OCI-LY7 (cell line): Measurements from ENCODE around the gene CERK. TPM values are rescaled to one million over a fixed set of nuclear protein-coding genes. Genes with fewer than 3 reads are reported as not detected.
A peak's percentile ranks its signal among the peaks of the same experiment; 100 is the strongest.
"Not testable (repeated sequence)": the region's sequence is repeated elsewhere in the genome, so short reads cannot be mapped to it uniquely, and the experiment has no call there.

Experiments
- Bru-seq: library from RNA; stranded (reverse); fragments of 400-500 nt; gene quantifications from one replicate; lab custom pipeline; 2021; lab: Mats Ljungman, UMichigan
- BruChase-seq, 2 experiments: library from RNA; stranded (reverse); fragments of 400-500 nt; gene quantifications; one replicate each; lab custom pipeline; 2021; lab: Mats Ljungman, UMichigan
- BruUV-seq: library from RNA; stranded (reverse); fragments of 400-500 nt; replicated peaks from 2 replicates; lab custom pipeline; 2021; lab: Mats Ljungman, UMichigan
- CTCF ChIA-PET: fragments of 300-600 bp; sonication (Branson Sonifier 250); formaldehyde crosslinking; loops from one replicate; lab custom pipeline; 2022; ENCODE audit warnings: antibody characterized with exemption; ENCODE audit not compliant: unreplicated experiment; lab: Charles Lee
- POLR2A ChIA-PET: fragments of 300-600 bp; sonication (Branson Sonifier 250); formaldehyde crosslinking; loops from one replicate; lab custom pipeline; 2022; ENCODE audit warnings: antibody characterized with exemption; lab: Charles Lee
- DNase-seq: peaks from one replicate; pipeline ENCODE4 v3.0.0-alpha.2; 2015; ENCODE audit warnings: low spot score
- H2AFZ ChIP-seq: fragments of 200-600 bp; sonication (generic), shearing (Covaris generic); 2 replicates; pipeline ENCODE4 v1.6.1; 2014; ENCODE audit warnings: mild to moderate bottlenecking, antibody characterized with exemption, low read length, moderate library complexity
- H3K27ac ChIP-seq: fragments of 200-600 bp; sonication (generic); 2 replicates; pipeline ENCODE4 v1.5.1; 2014; ENCODE audit warnings: mixed run types, low read depth, mild to moderate bottlenecking, moderate library complexity, low read length, inconsistent platforms; ENCODE audit not compliant: poor library complexity, severe bottlenecking
- H3K36me3 ChIP-seq: fragments of 200-600 bp; sonication (generic); 2 replicates; pipeline ENCODE4 v1.6.1; 2014; ENCODE audit warnings: mild to moderate bottlenecking, antibody characterized with exemption, low read length, moderate library complexity, mixed read lengths; ENCODE audit not compliant: insufficient read depth
- H3K4me1 ChIP-seq: fragments of 200-600 bp; sonication (generic); 2 replicates; pipeline ENCODE4 v1.5.1; 2014; ENCODE audit warnings: mild to moderate bottlenecking, low read length; ENCODE audit not compliant: insufficient read depth, poor library complexity, severe bottlenecking
- H3K4me2 ChIP-seq: fragments of 200-600 bp; sonication (generic); 2 replicates; pipeline ENCODE4 v1.6.1; 2014; ENCODE audit warnings: mild to moderate bottlenecking, low read length
- H3K4me3 ChIP-seq: fragments of 200-600 bp; sonication (generic); 2 replicates; pipeline ENCODE4 v1.5.1; 2014; ENCODE audit warnings: mild to moderate bottlenecking, low read depth, low read length; ENCODE audit not compliant: poor library complexity, severe bottlenecking
- H3K79me2 ChIP-seq: fragments of 200-600 bp; sonication (generic); 2 replicates; pipeline ENCODE4 v1.6.1; 2016; ENCODE audit warnings: low read depth, mild to moderate bottlenecking, low read length, moderate library complexity, mixed read lengths; ENCODE audit not compliant: insufficient read depth
- H3K9me2 ChIP-seq: fragments of 200-600 bp; sonication (generic); 2 replicates; pipeline ENCODE4 v1.6.1; 2016; ENCODE audit warnings: mild to moderate bottlenecking, low read length, mixed read lengths; ENCODE audit not compliant: insufficient read depth
- H3K9me3 ChIP-seq: fragments of 200-600 bp; sonication (generic); 2 replicates; pipeline ENCODE4 v1.6.1; 2014; ENCODE audit warnings: mild to moderate bottlenecking, mixed run types, low read length, mixed read lengths
- H4K20me1 ChIP-seq: fragments of 200-600 bp; sonication (generic); 2 replicates; pipeline ENCODE4 v1.6.1; 2014; ENCODE audit warnings: mild to moderate bottlenecking, antibody characterized with exemption, low read length, moderate library complexity, mixed read lengths; ENCODE audit not compliant: insufficient read depth
- EZH2phosphoT487 ChIP-seq: fragments of 200-600 bp; sonication (generic); IDR thresholded peaks from 2 replicates; pipeline ENCODE4 v1.6.1; 2018; ENCODE audit warnings: low read depth, borderline replicate concordance, mild to moderate bottlenecking, mixed run types, antibody characterized with exemption, low read length, moderate library complexity, mixed read lengths
- intact Hi-C: fragments of 100-400 bp; cut with micrococcal nuclease; formaldehyde crosslinking; loops from one replicate; pipeline ENCODE4 v1.10.0; 2022; ENCODE audit not compliant: unreplicated experiment
- long read RNA-seq: library from polyadenylated mRNA; stranded (forward); transcript quantifications from one replicate; pipeline ENCODE4 v2.0.0, GENCODE V29; 2022
- total RNA-seq, 2 experiments: library from RNA; depleted of rRNA in 1 of 2; stranded (reverse); fragments of >200 nt in 1 of 2; shearing (Covaris generic) in 1 of 2; gene quantifications; 2 replicates each; pipeline ENCODE4 v1.2.3, GENCODE V29; 2014 to 2022
- TF ChIP-seq, protein P1 (sequence below): fragments of 200-600 bp; sonication (generic); conservative IDR thresholded peaks from 2 replicates; pipeline ENCODE4 v1.5.1; 2014; ENCODE audit warnings: mild to moderate bottlenecking, antibody characterized with exemption, low read length, moderate library complexity, mixed read lengths

CERK gene, protein sequence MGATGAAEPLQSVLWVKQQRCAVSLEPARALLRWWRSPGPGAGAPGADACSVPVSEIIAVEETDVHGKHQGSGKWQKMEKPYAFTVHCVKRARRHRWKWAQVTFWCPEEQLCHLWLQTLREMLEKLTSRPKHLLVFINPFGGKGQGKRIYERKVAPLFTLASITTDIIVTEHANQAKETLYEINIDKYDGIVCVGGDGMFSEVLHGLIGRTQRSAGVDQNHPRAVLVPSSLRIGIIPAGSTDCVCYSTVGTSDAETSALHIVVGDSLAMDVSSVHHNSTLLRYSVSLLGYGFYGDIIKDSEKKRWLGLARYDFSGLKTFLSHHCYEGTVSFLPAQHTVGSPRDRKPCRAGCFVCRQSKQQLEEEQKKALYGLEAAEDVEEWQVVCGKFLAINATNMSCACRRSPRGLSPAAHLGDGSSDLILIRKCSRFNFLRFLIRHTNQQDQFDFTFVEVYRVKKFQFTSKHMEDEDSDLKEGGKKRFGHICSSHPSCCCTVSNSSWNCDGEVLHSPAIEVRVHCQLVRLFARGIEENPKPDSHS
- total RNA-seq (2014; rRNA removed; shearing (Covaris generic)) (47.9 and 48.1 TPM in 2 replicates), total RNA-seq (2022) (34.6 and 36.6 TPM in 2 replicates), Bru-seq, nascent RNA (percentile 53 among the genes with signal in this experiment), BruChase-seq, experiment 1, labeled RNA remaining after a 6-hour chase (percentile 74 among the genes with signal in this experiment), BruChase-seq, experiment 2, labeled RNA remaining after a 2-hour chase (percentile 69 among the genes with signal in this experiment)
- long read RNA-seq, full-length matches to known transcripts: 39 of 60 reads
- long read RNA-seq, partial matches to known transcripts: 6 of 60 reads
- long read RNA-seq, other reads (novel, unspliced or antisense): 15 of 60 reads

DNA sequence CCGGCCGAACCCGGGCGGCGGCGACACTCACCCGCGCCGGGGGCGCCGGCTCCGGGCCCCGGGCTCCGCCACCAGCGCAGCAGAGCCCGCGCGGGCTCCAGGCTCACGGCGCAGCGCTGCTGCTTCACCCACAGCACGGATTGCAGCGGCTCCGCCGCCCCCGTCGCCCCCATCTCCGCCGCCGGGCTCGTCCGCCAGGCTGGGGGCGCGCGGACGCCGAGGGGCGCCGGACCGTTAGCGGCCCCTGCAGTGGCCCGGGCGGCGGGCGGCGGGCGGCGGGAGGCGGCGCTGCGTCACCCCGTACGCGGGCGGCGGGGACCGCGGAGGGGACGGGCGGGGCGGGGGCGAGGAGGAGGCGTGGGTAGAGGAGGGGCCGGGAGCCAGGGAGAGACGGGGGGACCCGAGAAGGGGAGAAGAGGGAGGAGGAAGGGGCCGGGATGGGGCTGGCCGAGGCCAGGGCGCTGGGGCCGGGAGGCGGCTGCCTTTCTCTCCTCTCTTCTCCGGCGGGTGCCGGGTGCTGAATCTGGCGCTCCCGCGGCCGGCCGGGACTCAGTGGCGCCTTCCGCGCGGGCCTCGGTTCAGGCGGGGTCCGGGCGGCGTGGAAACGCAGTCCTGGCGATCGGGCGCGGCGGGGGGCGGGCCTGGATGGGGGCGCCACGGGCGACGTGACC lies at the start of gene CERK:
Gene CERK, minus strand, starts transcription at position 277 of the 671 bp plus-strand sequence. Its CDS starts 104 bp downstream, at position 173.
- intact Hi-C loops: loop anchor here (2.0 to 5.0 kb wide), 3 partner anchors 56 to 146 kb away; no protein-coding TSS in a partner anchor
- Histone ChIP-seq H3K9me3 (no peaks in the 10 kb centered on the region), H3K4me3 (peak within 1 kb of the TSS; percentile 77), H3K4me2 (peak within 1 kb of the TSS; percentile 90), H3K27ac (peak within 1 kb of the TSS; percentile 56), H3K9me2 (no peaks in the 10 kb centered on the region), H3K36me3 (no peaks in the 10 kb centered on the region), H3K4me1 (peaks cover 46% of the 10 kb centered on the region), H3K79me2 (peaks cover 34% of the 10 kb centered on the region; the same call in 1 of the 2 replicates), H2AFZ (peak within 1 kb of the TSS; percentile 74), H4K20me1 (peaks cover 26% of the 10 kb centered on the region; the same call in 1 of the 2 replicates)
- ChIA-PET CTCF (no interaction called here), POLR2A (no interaction called here)
- no TSS peak for BruUV-seq
- peak; percentile 58 for DNase-seq
- no peak for TF ChIP-seq EZH2phosphoT487
- TF ChIP-seq, protein P1, sequence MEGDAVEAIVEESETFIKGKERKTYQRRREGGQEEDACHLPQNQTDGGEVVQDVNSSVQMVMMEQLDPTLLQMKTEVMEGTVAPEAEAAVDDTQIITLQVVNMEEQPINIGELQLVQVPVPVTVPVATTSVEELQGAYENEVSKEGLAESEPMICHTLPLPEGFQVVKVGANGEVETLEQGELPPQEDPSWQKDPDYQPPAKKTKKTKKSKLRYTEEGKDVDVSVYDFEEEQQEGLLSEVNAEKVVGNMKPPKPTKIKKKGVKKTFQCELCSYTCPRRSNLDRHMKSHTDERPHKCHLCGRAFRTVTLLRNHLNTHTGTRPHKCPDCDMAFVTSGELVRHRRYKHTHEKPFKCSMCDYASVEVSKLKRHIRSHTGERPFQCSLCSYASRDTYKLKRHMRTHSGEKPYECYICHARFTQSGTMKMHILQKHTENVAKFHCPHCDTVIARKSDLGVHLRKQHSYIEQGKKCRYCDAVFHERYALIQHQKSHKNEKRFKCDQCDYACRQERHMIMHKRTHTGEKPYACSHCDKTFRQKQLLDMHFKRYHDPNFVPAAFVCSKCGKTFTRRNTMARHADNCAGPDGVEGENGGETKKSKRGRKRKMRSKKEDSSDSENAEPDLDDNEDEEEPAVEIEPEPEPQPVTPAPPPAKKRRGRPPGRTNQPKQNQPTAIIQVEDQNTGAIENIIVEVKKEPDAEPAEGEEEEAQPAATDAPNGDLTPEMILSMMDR: no peak

DNA sequence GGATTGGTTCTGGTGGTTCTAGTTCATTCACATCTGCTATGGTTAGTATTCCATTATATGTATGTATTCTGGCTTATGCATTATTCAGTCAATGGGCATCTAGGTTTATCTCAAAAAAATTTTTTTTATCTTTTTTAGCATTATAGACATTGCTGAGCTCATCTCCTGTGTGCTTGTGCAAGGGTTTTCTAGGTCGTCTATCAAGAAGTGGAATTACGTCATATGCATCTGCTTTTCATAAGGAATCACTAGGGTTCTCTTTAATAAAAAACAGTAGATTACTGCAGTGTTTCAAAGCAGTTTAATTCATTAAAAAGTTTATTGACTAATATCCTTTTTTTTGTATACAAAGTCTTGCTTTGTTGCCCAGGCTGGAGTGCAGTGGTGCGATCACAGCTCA lies 45.7 kb upstream of the CERK start:
- H3K4me2 ChIP-seq: no peak overlapping the region
- intact Hi-C loops: no loop called here
- no TSS peak for BruUV-seq
- H3K4me3 ChIP-seq: no peak overlapping the region
- peaks cover 44% of the 10 kb centered on the region for H3K36me3 ChIP-seq
- no peak for TF ChIP-seq EZH2phosphoT487
- TF ChIP-seq, protein P1: no peak
- H4K20me1 ChIP-seq: peaks cover 6% of the 10 kb centered on the region; the same call in 1 of the 2 replicates
- H3K9me2 ChIP-seq: no peaks in the 10 kb centered on the region
- H3K27ac ChIP-seq: no peak overlapping the region
- no peak for DNase-seq
- peaks cover 3% of the 10 kb centered on the region for H3K4me1 ChIP-seq
- CTCF ChIA-PET: no interaction called here
- POLR2A ChIA-PET: interaction anchor here (0.8 kb wide), 1 partner anchor 12 kb away, joined by 3 read pairs; no protein-coding TSS in a partner anchor
- no peak overlapping the region for H2AFZ ChIP-seq
- peaks cover 76% of the 10 kb centered on the region for H3K79me2 ChIP-seq
- peaks cover 13% of the 10 kb centered on the region; the same call in 1 of the 2 replicates for H3K9me3 ChIP-seq

DNA sequence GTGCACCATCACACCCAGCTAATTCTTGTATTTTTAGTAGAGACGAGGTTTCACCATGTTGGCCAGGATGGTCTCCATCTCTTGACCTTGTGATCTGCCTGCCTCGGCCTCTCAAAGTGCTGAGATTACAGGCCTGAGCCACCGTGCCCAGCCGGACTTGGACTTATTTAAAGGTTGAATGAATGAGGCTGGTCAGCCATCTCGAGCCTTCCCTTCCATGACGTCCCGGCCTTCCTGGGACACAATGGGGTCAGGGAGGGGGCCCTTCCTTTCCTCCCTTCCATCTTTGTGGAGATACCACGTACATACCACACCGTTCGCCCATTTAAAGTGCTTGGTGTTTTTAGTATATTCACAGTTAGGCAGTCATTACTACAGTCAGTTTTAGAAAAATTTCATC lies 44.1 kb upstream of the CERK start:
- CTCF ChIA-PET, POLR2A ChIA-PET: not testable (repeated sequence)

More for the DNA sequence above, 44.1 kb upstream of the CERK start:
- Histone ChIP-seq H3K36me3 (peaks cover 45% of the 10 kb centered on the region), H3K9me3 (peaks cover 13% of the 10 kb centered on the region; the same call in 1 of the 2 replicates), H3K79me2 (peaks cover 86% of the 10 kb centered on the region)
- H2AFZ ChIP-seq, BruUV-seq, H3K4me1 ChIP-seq, H3K27ac ChIP-seq, intact Hi-C loops, H4K20me1 ChIP-seq, H3K4me2 ChIP-seq, DNase-seq, H3K4me3 ChIP-seq, H3K9me2 ChIP-seq: not testable (repeated sequence)
